Panc1 (cell line): Measurements from ENCODE around the gene DRD3. TPM values are rescaled to one million over a fixed set of nuclear protein-coding genes. Genes with fewer than 3 reads are reported as not detected.

ENCODE experiments used
- ATAC-seq: fragments of 200-7000 bp; cut with Tn5 transposase; 2 replicates; pipeline ENCODE4 v1.9.1; 2020; ENCODE audit warnings: mild to moderate bottlenecking, moderate library complexity
- BruUV-seq: library from RNA; stranded (reverse); fragments of 400-500 nt; replicated peaks from 2 replicates; lab custom pipeline; 2021; lab: Mats Ljungman, UMichigan
- CTCF ChIA-PET: fragments of 300-600 bp; sonication (Branson Sonifier 250); formaldehyde crosslinking; loops from one replicate; lab custom pipeline; 2022; ENCODE audit warnings: antibody characterized with exemption; lab: Charles Lee
- POLR2A ChIA-PET: fragments of 300-600 bp; sonication (Branson Sonifier 250); formaldehyde crosslinking; loops from one replicate; lab custom pipeline; 2022; ENCODE audit warnings: antibody characterized with exemption; lab: Charles Lee
- DNase-seq: peaks from one replicate; pipeline ENCODE4 v3.0.0-alpha.2; 2010; ENCODE audit warnings: low read depth, low spot score
- H3K27ac ChIP-seq: 2 replicates; pipeline ENCODE4 v1.5.1; 2011; ENCODE audit warnings: mild to moderate bottlenecking, low read length, inconsistent platforms
- H3K27me3 ChIP-seq: fragments of 200-500 bp; sonication (Bioruptor generic); 2 replicates; pipeline ENCODE4 v1.6.0; 2014; ENCODE audit warnings: low read length, inconsistent platforms; ENCODE audit not compliant: control insufficient read depth, insufficient read depth
- H3K36me3 ChIP-seq: fragments of 200-500 bp; sonication (Bioruptor generic); 2 replicates; pipeline ENCODE4 v1.5.1; 2014; ENCODE audit warnings: inconsistent platforms, mild to moderate bottlenecking, low read length, moderate library complexity; ENCODE audit not compliant: control insufficient read depth, insufficient read depth
- H3K4me1 ChIP-seq: 2 replicates; pipeline ENCODE4 v1.5.1; 2011; ENCODE audit warnings: inconsistent platforms, mild to moderate bottlenecking, low read length, moderate library complexity; ENCODE audit not compliant: control insufficient read depth, insufficient read depth
- H3K4me3 ChIP-seq, 2 experiments: 2 replicates each; pipeline ENCODE4 v1.5.1; 2011 to 2012; ENCODE audit warnings: low read depth in 2 of 2, low read length in 2 of 2, mild to moderate bottlenecking in 2 of 2, inconsistent platforms in 1 of 2, moderate library complexity in 1 of 2
- H3K9me3 ChIP-seq: fragments of 200-500 bp; sonication (Bioruptor generic); 2 replicates; pipeline ENCODE4 v1.5.1; 2014; ENCODE audit warnings: low read depth, mild to moderate bottlenecking, inconsistent platforms, low read length, moderate library complexity; ENCODE audit not compliant: control insufficient read depth, insufficient read depth
- CTCF ChIP-seq: fragments of 450-650 bp; IDR thresholded peaks from 2 replicates; pipeline ENCODE4 v1.5.1; 2017; ENCODE audit warnings: mild to moderate bottlenecking
- POLR2AphosphoS5 ChIP-seq: IDR thresholded peaks from 2 replicates; pipeline ENCODE4 v1.6.1; 2012; ENCODE audit warnings: mild to moderate bottlenecking, low read depth, low read length, moderate library complexity
- SIN3A ChIP-seq: IDR thresholded peaks from 2 replicates; pipeline ENCODE4 v1.6.1; 2012; ENCODE audit warnings: low read depth, mild to moderate bottlenecking, low read length, moderate library complexity, borderline replicate concordance; ENCODE audit not compliant: insufficient read depth
- TCF7L2 ChIP-seq: IDR thresholded peaks from 2 replicates; pipeline ENCODE4 v1.6.1; 2011; ENCODE audit warnings: mild to moderate bottlenecking, low read depth, low read length, inconsistent platforms
- in situ Hi-C: cut with HindIII; loops from 2 replicates; pipeline ENCODE4 v1.10.0; 2016; ENCODE audit warnings: low sequenced_read_pairs, low pct_unique_long_range_greater_than_20kb
- intact Hi-C: fragments of 100-400 bp; cut with micrococcal nuclease; formaldehyde crosslinking; loops from one replicate; pipeline ENCODE4 v1.10.0; 2022; ENCODE audit not compliant: unreplicated experiment
- total RNA-seq: library from RNA; stranded (reverse); gene quantifications from one replicate; pipeline ENCODE4 v1.2.1, GENCODE V29; 2021; ENCODE audit not compliant: unreplicated experiment
- TF ChIP-seq, protein P1 (sequence below), 2 experiments: IDR thresholded peaks; 2 replicates each; pipeline ENCODE4 v1.6.1; 2011 to 2012; ENCODE audit warnings: low read depth in 2 of 2, control low read depth in 1 of 2, low read length in 1 of 2, mild to moderate bottlenecking in 1 of 2, moderate library complexity in 1 of 2; ENCODE audit not compliant: insufficient read depth in 1 of 2

The DRD3 gene
- total RNA-seq, 1 experiment from 2014 or later = not detected

DNA sequence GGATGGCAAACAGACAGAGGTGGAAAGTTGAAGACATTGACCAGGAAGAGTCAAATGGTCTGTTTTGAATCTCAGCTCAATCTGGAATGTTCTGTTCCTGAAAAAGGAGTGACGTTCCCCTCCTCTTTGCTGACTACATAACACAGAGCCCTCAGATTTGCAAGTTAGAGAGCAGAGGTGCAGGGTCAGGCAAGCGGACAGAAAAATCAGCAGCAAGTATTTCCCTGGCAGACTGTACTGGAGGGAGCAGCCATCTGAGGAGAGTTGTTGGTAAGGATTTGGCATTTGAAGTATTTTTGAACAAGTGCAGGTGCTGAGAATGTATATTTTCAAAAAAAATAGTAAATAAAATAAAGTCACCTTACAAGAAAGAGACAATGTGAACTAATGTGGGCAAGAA lies 40.9 kb upstream of the DRD3 start:
- no peak for TF ChIP-seq TCF7L2
- TF ChIP-seq SIN3A = no peak
- TF ChIP-seq CTCF = no peak
- TF ChIP-seq, protein P1, sequence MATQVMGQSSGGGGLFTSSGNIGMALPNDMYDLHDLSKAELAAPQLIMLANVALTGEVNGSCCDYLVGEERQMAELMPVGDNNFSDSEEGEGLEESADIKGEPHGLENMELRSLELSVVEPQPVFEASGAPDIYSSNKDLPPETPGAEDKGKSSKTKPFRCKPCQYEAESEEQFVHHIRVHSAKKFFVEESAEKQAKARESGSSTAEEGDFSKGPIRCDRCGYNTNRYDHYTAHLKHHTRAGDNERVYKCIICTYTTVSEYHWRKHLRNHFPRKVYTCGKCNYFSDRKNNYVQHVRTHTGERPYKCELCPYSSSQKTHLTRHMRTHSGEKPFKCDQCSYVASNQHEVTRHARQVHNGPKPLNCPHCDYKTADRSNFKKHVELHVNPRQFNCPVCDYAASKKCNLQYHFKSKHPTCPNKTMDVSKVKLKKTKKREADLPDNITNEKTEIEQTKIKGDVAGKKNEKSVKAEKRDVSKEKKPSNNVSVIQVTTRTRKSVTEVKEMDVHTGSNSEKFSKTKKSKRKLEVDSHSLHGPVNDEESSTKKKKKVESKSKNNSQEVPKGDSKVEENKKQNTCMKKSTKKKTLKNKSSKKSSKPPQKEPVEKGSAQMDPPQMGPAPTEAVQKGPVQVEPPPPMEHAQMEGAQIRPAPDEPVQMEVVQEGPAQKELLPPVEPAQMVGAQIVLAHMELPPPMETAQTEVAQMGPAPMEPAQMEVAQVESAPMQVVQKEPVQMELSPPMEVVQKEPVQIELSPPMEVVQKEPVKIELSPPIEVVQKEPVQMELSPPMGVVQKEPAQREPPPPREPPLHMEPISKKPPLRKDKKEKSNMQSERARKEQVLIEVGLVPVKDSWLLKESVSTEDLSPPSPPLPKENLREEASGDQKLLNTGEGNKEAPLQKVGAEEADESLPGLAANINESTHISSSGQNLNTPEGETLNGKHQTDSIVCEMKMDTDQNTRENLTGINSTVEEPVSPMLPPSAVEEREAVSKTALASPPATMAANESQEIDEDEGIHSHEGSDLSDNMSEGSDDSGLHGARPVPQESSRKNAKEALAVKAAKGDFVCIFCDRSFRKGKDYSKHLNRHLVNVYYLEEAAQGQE (IDR thresholded peaks at IDR 0.05; ENCODE audit: insufficient read depth in 1 of 2, low read depth in 2 of 2, low read length in 1 of 2) = no peak
- no peak for TF ChIP-seq POLR2AphosphoS5
- no peaks in the 10 kb centered on the region for H3K9me3 ChIP-seq
- H3K36me3 ChIP-seq = no peaks in the 10 kb centered on the region
- H3K4me1 ChIP-seq = no peaks in the 10 kb centered on the region
- POLR2A ChIA-PET = no interaction called here
- no TSS peak for BruUV-seq
- intact Hi-C loops = no loop called here
- no peak overlapping the region for H3K27ac ChIP-seq
- DNase-seq (no peak), ATAC-seq (no peak)
- peaks cover 4% of the 10 kb centered on the region for H3K27me3 ChIP-seq
- CTCF ChIA-PET = no interaction called here
- in situ Hi-C loops = no loop called here
- H3K4me3 ChIP-seq = no peak overlapping the region

DNA sequence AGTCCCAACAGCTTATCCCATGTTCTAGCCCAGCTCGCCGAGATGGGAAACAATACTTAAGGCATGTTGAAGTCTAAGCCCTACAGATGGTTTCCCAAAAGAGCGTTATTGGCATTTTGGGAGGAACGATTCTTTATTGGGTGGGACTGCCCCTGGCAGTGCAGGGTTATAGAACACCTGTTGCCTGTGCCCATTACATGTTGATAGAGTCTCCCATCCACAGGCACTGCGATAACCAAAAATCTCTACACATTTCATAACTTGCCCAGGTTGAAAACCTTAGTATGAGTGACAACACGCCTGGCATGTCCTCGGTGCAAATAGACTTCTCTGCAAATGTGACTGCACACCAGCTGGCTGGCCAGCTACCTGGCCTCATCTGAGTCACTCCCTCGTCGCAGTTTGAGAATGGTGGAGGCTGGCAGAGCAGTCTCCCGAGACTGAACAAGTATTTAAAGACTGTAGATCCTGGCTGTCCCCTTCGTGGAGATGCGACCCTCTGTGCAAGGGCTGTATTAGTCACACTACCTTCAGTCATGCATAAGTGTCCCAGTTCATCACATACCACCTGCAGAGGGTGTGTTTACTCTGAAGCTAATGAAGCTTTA lies 39.8 kb upstream of the DRD3 start:
- ChIA-PET CTCF (no interaction called here), POLR2A (no interaction called here)
- in situ Hi-C loops (no loop called here), intact Hi-C loops (no loop called here)
- Histone ChIP-seq H3K36me3 (no peaks in the 10 kb centered on the region), H3K9me3 (no peaks in the 10 kb centered on the region), H3K4me3 (no peak overlapping the region), H3K4me1 (no peaks in the 10 kb centered on the region), H3K27me3 (peaks cover 5% of the 10 kb centered on the region), H3K27ac (no peak overlapping the region)
- TF ChIP-seq TCF7L2 (no peak), CTCF (no peak), POLR2AphosphoS5 (no peak), SIN3A (no peak)
- TF ChIP-seq, protein P1 (IDR thresholded peaks at IDR 0.05; ENCODE audit: insufficient read depth in 1 of 2, low read depth in 2 of 2, low read length in 1 of 2) = no peak
- ATAC-seq (no peak), DNase-seq (no peak)
- no TSS peak for BruUV-seq
